ENCODE data around the gene TGOLN2.

Gene TGOLN2

GRCh38 chr2:85309699-85310321, 18.0 kb downstream of the TGOLN2 start:
- no peak for DNase-seq (ENCODE audit: low read depth in 2 of 3, low spot score in 2 of 3)

- DNase-seq (ENCODE audit: low read depth in 2 of 3, low spot score in 2 of 3), result no peak
Measured at GRCh38 chr2:85308896-85309555, 18.8 kb downstream of the TGOLN2 start.

DNA sequence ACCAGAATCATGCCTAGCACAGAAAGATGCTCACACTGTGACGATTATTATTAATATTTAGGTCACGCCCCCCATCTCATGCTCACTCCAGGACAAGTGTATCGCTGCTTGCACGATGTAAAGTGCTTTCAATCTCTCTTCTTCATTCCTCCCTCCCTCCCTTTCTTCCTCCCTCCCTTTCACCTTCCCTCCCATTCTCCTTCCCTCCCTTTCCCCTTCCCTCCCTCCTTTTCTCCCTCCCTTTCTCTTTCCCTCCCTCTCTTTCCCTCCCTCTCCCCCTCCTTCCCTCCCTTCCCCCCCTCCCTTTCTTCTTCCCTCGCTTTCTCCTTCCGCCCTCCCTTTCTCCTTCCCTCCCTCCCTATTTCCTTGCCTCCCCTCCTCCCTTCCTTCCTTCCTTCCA, 19.6 kb downstream of the TGOLN2 start:
- DNase-seq (ENCODE audit: low read depth in 2 of 3, low spot score in 2 of 3), result no peak

- DNase-seq (ENCODE audit: low read depth in 2 of 3, low spot score in 2 of 3), result no peak
Measured at GRCh38 chr2:85307527-85307897, 20.3 kb downstream of the TGOLN2 start.

DNA sequence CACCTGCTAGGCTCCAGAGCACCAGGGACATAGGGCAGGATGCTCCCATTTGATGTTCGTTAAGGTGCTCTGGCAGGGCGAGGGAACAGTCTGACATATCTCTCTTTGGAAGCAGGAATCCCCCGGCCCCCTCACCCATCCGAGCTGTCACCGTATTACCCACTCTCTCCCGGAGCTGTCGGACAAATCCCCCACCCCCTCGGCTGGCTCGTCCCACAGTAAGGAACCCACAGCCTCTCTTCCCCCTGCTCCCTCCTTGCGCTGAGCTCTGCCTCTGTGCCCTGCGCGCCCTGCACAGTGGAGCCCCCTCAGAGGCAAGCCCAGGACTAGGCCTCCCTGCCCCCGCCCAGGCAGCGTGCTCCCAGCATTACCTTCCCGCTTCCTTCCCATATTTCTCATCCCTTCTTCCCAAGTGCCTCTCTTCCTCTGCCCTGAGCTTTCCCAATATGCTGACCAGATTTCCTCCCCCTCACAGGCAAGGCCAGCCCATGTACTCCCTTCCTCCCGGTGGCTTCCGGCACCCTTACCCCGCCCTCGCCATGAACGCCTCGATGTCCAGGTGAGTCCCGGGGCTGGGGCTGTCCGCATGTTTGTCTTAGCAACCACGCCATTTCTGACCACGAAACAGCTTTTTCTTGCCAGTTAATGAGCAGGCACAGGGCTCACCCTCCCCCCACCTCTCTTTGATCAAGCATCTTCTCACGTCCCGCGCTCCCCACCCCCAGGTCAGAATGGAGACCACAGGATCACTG, 23.8 kb downstream of the TGOLN2 start:
- DNase-seq (ENCODE audit: low read depth in 2 of 3, low spot score in 2 of 3), result no peak

GRCh38 chr2:85302121-85302520, 25.7 kb downstream of the TGOLN2 start:
- DNase-seq (ENCODE audit: low read depth in 2 of 3, low spot score in 2 of 3), result no peak

- no peak for DNase-seq (ENCODE audit: low read depth in 2 of 3, low spot score in 2 of 3)
Measured at GRCh38 chr2:85291425-85292023, 36.3 kb downstream of the TGOLN2 start.

DNA sequence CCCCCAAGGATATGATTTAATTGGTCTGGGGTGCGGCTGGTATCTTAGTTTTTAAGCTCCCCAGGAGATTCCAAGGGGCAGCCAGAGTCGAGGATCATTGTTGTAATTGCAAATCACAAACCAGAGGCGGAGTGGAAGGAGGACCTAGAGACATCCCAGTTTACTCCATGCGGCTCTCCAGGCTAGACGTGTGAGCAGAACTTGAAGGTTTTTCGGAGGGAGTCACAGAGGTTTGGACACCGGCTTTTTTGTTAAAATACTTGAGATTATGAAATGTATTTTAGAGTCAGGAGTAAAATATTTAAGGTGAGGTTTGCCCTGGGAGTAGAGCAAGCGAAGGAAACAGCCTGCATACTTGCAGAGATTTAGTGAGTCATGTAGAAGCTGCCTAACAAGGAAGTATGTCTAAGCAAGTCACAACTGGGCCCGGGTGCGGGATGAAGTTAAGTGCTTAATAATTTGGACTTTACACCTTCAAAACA, 39.5 kb downstream of the TGOLN2 start:
- no peak for DNase-seq (ENCODE audit: low read depth in 2 of 3, low spot score in 2 of 3)

DNA sequence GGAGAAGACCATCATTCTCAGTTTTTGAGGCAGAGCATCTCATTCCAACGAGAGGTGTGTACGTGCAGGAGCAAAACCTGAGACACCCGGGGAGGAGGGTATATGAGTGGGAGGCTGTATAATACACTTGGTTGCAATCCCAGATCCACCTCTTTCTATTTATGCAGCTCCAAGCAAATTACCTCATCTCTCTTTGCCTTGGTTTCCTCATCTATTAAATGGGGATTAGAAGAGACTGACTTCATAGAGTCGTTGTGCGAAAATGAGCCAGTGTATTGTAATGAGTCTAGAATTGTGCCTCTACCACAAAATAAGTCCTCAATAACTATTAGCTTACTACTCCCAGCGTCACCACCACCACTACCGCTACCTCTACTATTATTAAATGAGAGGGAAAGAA, 40.1 kb downstream of the TGOLN2 start:
- DNase-seq (ENCODE audit: low read depth in 2 of 3, low spot score in 2 of 3), result no peak

DNA sequence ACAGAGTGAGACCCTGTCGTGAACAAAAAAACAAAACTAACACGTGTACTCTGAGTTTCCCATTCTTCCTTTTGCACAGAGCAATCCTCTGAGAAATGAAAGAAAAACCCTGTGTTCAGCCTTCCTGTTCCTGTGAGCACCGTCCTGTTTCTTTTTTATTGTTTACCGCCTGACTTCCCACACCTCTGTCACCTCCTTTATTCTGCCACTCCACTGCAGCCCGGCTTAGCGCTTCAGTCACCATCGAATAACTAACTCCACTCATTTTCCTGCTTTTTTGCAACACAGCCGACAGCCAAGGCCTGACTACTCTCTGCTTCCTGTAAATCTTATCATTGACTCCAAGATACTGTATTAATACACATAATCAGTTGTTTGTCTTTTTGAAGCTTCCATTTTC, 40.9 kb downstream of the TGOLN2 start:
- DNase-seq (ENCODE audit: low read depth in 2 of 3, low spot score in 2 of 3), result no peak

DNA sequence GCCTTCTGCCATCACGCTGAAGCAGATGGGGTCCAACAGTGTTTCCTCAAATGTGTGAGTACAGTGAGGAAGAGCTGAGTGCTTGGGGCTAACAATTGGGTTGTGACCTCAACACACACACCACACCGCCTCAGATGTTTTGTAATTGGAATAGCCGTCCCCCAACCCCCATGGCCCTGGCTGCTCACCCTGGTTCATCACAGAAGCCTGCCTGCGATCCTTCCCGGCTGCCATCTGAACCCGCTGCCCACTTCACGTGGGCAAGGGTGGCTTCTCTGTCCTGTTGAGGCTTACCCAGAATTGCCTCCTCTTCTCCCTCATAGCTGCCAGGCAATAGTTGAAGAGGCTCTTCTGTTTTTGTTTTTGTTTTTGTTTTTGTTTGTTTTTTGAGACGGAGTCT, 44.1 kb downstream of the TGOLN2 start:
- no peak for DNase-seq (ENCODE audit: low read depth in 2 of 3, low spot score in 2 of 3)

DNA sequence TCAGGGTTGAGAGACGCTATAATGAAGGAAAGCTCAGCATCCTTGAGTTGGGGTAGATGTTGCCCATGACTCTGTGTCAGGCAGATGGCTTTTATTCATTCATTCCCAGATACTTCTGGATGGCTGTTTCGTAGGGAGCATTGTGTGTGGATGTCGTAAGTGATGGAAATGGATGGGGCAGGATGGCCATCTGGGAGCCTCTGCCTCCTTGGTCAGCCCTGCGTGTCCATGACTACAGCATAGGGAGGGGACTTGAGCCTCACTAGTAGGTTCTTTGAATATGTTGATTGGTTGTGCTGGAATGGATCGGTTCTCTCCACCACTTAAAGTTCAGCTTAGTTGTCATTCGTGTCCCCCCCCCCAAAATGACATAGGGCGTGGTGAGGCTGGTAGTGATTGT, 44.9 kb downstream of the TGOLN2 start:
- DNase-seq (ENCODE audit: low read depth in 2 of 3, low spot score in 2 of 3), result no peak

- DNase-seq (ENCODE audit: low read depth in 2 of 3, low spot score in 2 of 3), result no peak
Measured at GRCh38 chr2:85281553-85281952, 46.2 kb downstream of the TGOLN2 start.

- DNase-seq (ENCODE audit: low read depth in 2 of 3, low spot score in 2 of 3), result no peak
Measured at GRCh38 chr2:85278361-85278760, 49.4 kb downstream of the TGOLN2 start.

GRCh38 chr2:85277416-85278158, 50.2 kb downstream of the TGOLN2 start:
- no peak for DNase-seq (ENCODE audit: low read depth in 2 of 3, low spot score in 2 of 3)

- DNase-seq (ENCODE audit: low read depth in 2 of 3, low spot score in 2 of 3), result no peak
Measured at GRCh38 chr2:85276571-85277118, 51.1 kb downstream of the TGOLN2 start.

GRCh38 chr2:85275984-85276540, 51.7 kb downstream of the TGOLN2 start:
- DNase-seq (ENCODE audit: low read depth in 2 of 3, low spot score in 2 of 3), result no peak

DNA sequence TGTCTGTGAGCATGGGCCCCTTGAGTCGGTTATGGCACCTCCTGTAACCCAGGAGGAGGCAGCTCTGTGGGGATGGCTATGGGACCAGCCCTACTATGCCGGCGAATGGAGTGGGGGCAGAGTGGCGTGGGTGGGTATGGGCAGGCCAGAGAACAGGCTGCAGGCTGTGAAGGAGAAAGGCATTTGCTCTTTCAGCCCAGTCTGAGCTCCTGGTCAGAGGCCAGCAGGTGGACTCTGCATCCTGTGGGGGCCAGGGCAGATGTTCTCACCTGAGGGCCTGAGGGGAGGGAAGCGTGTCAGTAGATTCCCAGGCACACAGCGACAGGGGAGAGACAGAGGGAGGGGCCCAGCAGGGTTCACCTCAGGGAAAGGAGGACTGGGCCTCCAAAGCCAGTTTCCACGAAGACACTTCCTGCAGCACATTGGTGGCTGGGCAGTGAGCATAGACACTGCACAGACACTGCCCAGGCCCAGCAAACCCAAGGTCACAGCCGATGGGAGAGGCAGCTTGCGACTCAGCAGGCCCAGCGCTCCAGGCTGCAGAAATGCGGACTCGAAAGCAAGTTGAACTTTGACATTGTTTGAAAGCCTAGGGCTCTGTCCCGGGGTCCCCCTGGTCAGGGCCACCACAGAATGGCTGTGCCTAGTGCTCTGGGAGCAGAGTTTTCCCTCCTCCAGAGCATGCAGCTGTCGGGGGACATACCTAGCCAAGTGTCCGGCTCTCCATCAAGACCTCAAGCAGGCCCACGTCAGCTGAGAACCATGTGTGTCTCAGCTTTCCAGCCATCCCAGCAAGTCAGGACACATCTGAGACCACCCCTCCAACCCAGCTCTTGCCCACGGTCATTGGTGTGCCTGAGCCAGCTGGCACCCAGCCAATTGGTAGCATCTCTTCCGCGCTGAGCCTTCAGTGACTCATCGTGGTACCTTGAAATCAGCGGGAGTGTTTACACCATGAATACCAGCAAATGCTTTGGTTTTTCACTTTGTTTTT, 53.8 kb downstream of the TGOLN2 start:
- DNase-seq (ENCODE audit: low read depth in 2 of 3, low spot score in 2 of 3), result no peak

- DNase-seq (ENCODE audit: low read depth in 2 of 3, low spot score in 2 of 3), result no peak
Measured at GRCh38 chr2:85272357-85272756, 55.4 kb downstream of the TGOLN2 start.
